PC-9 (cell line): ENCODE measurements around the gene MAU2. TPM values are rescaled to one million over a fixed set of nuclear protein-coding genes. Genes with fewer than 3 reads are reported as not detected.

Source experiments
- BruUV-seq: library from RNA; stranded (reverse); fragments of 400-500 nt; replicated peaks from 2 replicates; lab custom pipeline; 2021; lab: Mats Ljungman, UMichigan
- CTCF ChIA-PET: fragments of 300-600 bp; sonication (Branson Sonifier 250); formaldehyde crosslinking; loops from one replicate; lab custom pipeline; 2022; ENCODE audit warnings: antibody characterized with exemption; lab: Charles Lee
- POLR2A ChIA-PET: fragments of 300-600 bp; sonication (Branson Sonifier 250); formaldehyde crosslinking; loops from one replicate; lab custom pipeline; 2022; ENCODE audit warnings: antibody characterized with exemption; ENCODE audit not compliant: unreplicated experiment; lab: Charles Lee
- DNase-seq, 2 experiments: peaks; one replicate each; pipeline versions ENCODE4 v3.0.0 to v3.0.0-alpha.2; 2015 to 2022; ENCODE audit warnings: mixed read lengths in 1 of 2
- H2AFZ ChIP-seq: fragments of 200-600 bp; sonication (generic); 2 replicates; pipeline ENCODE4 v1.8.1; 2017; ENCODE audit warnings: antibody characterized with exemption
- H3F3A ChIP-seq: fragments of 200-600 bp; sonication (generic); 2 replicates; pipeline ENCODE4 v1.8.1; 2017; ENCODE audit warnings: antibody characterized with exemption, mild to moderate bottlenecking, low read depth; ENCODE audit not compliant: insufficient read depth
- H3K27ac ChIP-seq: fragments of 200-600 bp; sonication (generic); 2 replicates; pipeline ENCODE4 v1.6.1; 2016; ENCODE audit warnings: mixed run types
- H3K27me3 ChIP-seq: fragments of 200-600 bp; sonication (generic); 2 replicates; pipeline ENCODE4 v1.6.1; 2016; ENCODE audit warnings: low read depth, mixed run types; ENCODE audit not compliant: insufficient read depth
- H3K36me3 ChIP-seq: fragments of 200-600 bp; sonication (generic); 2 replicates; pipeline ENCODE4 v1.6.1; 2016; ENCODE audit warnings: low read depth, mixed run types
- H3K4me1 ChIP-seq: fragments of 200-600 bp; sonication (generic); replicated peaks from 2 replicates; pipeline ENCODE4 v1.6.1; 2016; ENCODE audit warnings: mixed run types; ENCODE audit not compliant: insufficient read depth
- H3K4me2 ChIP-seq: fragments of 200-600 bp; sonication (generic); 2 replicates; pipeline ENCODE4 v1.6.1; 2017; ENCODE audit warnings: mixed run types
- H3K4me3 ChIP-seq: fragments of 200-600 bp; sonication (generic); 2 replicates; pipeline ENCODE4 v1.6.1; 2016; ENCODE audit warnings: mixed run types
- H3K79me2 ChIP-seq: fragments of 200-600 bp; sonication (generic); 2 replicates; pipeline ENCODE4 v1.6.1; 2017; ENCODE audit warnings: low read depth, mixed run types
- H3K9me2 ChIP-seq: fragments of 200-600 bp; sonication (generic); 2 replicates; pipeline ENCODE4 v1.8.1; 2017; ENCODE audit warnings: mild to moderate bottlenecking; ENCODE audit not compliant: insufficient read depth
- H3K9me3 ChIP-seq: fragments of 200-600 bp; sonication (generic); 2 replicates; pipeline ENCODE4 v1.8.1; 2016; ENCODE audit warnings: low read depth; ENCODE audit not compliant: insufficient read depth
- H4K20me1 ChIP-seq: fragments of 200-600 bp; sonication (generic); 2 replicates; pipeline ENCODE4 v1.8.1; 2017; ENCODE audit not compliant: insufficient read depth
- CTCF ChIP-seq: fragments of 200-600 bp; sonication (generic); conservative IDR thresholded peaks from 2 replicates; pipeline ENCODE4 v1.6.1; 2017; ENCODE audit warnings: mixed run types, antibody characterized with exemption, mild to moderate bottlenecking, moderate library complexity
- EZH2 ChIP-seq: fragments of 200-600 bp; sonication (generic); IDR thresholded peaks from 2 replicates; pipeline ENCODE4 v1.8.0; 2017; ENCODE audit warnings: antibody characterized with exemption, low read depth
- intact Hi-C: fragments of 100-400 bp; cut with micrococcal nuclease; formaldehyde crosslinking; loops from one replicate; pipeline ENCODE4 v1.10.0; 2022; ENCODE audit not compliant: unreplicated experiment
- total RNA-seq: library from RNA; stranded (reverse); gene quantifications from 2 replicates; pipeline ENCODE4 v1.2.3, GENCODE V29; 2021

The MAU2 gene
- total RNA-seq, 1 experiment from 2014 or later = 46.1 TPM

DNA sequence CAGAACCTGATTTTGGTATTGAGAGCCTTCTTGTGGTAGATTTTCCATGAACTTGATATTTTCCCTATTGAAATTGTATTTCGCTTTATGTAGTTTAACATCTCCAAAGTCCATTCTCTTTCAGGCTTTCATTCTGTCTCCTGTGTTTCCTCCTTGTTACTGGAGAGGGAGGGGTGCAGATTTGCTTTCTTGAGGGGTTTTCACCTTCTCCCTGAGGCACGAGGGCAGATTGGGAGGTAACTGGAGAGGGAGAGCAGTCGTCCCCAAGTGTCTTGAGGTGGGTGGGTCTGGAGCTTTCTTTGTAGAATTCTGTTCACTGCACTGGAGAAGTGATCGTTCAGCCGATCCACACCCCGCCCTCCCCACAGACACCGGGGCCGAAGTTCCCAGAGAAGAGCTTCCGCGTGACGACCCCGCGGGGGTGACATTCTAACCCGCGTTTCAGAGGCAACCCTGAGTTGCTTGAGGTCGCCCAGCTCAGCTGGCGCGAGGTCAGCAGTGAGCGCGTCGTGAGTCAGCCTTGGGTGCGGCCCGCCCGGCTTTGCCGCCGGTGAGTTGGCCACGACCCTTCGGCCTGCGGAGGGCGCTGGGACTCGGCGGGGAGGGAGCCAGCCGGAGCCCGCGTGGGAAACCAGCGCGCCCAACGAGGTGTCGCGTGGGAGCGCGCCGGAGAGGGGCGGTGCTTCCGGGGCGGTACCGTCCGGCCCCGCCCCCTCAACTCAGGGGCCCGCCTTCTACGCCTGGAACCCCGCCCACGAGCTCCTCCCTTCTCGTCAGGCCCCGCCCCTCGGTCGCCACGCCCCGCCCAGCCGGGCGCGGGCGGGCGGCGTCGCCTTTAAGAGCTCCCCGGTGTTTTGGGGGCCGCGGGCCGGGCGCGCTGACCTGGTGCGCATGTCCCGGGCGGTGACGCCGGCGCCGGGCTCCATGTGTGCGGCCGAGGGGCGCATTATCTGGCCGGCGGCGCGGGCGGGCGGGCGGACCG is 84.5 kb downstream of the MAU2 start, which contains the start of gene GATAD2A:
Gene GATAD2A, plus strand, starts transcription at position 797 of the 982 bp plus-strand sequence. CDS start 59,671 bp downstream, outside the sequence.
- H3K4me2 ChIP-seq = peak within 1 kb of the TSS; percentile 95
- DNase-seq = peak; percentile 87 to 93
- intact Hi-C loops = loop anchor here (1.0 kb wide), 2 partner anchors 20 to 40 kb away; no protein-coding TSS in a partner anchor
- H3K27ac ChIP-seq = peak within 1 kb of the TSS; percentile 82
- H3K9me2 ChIP-seq = no peaks in the 10 kb centered on the region
- peaks cover 42% of the 10 kb centered on the region for H4K20me1 ChIP-seq
- H3F3A ChIP-seq = peaks cover 79% of the 10 kb centered on the region
- no peaks in the 10 kb centered on the region for H3K36me3 ChIP-seq
- POLR2A ChIA-PET = interaction anchor here (0.5 to 2.1 kb wide), 6 partner anchors 9 to 372 kb away, joined by 3 to 15 read pairs (median 4); no protein-coding TSS in a partner anchor
- BruUV-seq = TSS peak; percentile 85
- H3K9me3 ChIP-seq = no peaks in the 10 kb centered on the region
- TF ChIP-seq CTCF (no peak; the same call in 1 of the 2 replicates), EZH2 (no peak)
- peaks cover 63% of the 10 kb centered on the region for H3K4me1 ChIP-seq
- H3K4me3 ChIP-seq = peak within 1 kb of the TSS; percentile 92
- no peaks in the 10 kb centered on the region for H3K27me3 ChIP-seq
- H3K79me2 ChIP-seq = peaks cover 79% of the 10 kb centered on the region
- H2AFZ ChIP-seq = peak within 1 kb of the TSS; percentile 72; the same call in 1 of the 2 replicates
- CTCF ChIA-PET = interaction anchor here (0.6 to 1.5 kb wide), 7 partner anchors 27 to 197 kb away, joined by 3 to 13 read pairs (median 4); no protein-coding TSS in a partner anchor

DNA sequence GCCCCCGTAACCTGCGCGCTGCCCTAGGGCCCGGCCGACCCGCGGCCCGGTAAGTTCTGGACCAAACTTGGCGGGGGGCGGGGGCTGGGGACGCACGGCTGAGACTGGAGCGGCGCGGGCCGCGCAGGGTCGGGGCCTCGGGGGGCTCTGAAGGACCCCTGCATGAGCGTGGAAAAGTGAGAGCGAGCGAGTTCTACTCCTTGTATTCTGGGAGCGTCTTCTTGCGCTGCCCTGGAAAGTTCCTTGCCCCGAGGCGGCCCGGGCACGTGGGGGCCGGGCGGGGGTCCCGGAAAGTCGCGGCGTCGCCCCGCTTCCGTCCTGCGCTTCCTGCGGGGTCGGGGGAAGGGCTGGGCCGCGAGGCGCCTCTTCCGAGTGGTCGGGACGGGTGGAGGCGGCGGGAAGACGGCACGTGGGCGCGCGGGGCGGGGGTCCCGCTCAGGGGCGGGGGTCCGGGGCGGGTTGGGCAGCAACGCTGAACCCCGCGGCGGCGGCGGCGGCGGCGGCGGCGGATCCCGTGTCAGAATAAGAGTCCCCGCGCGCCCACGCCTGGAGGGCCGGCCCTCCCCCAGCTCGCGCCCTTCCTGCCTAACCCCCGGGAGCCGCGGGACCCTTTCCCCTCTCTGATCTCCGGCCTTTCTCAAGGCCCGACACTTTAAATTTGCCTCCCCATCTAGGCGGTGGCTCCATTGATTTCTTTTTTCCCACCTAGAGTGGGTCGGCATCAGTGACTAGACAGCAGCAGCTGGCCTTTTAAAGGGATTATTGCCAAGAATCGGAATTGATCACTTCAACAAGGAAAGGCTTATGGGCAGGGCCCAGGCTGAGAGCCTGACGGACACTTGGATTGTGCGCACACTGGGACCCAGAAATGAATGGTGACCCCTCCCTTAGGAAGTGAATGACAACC is 85.6 kb downstream of the MAU2 start:
- Histone ChIP-seq H3K4me3 (peak overlapping the region; percentile 92), H3K79me2 (peaks cover 83% of the 10 kb centered on the region), H3K4me2 (peak overlapping the region; percentile 95), H3K9me3 (no peaks in the 10 kb centered on the region), H3K27ac (peak overlapping the region; percentile 41), H3K9me2 (no peaks in the 10 kb centered on the region), H3K27me3 (no peaks in the 10 kb centered on the region), H3F3A (peaks cover 74% of the 10 kb centered on the region), H3K4me1 (peaks cover 68% of the 10 kb centered on the region), H3K36me3 (no peaks in the 10 kb centered on the region), H2AFZ (peak overlapping the region; percentile 72; the same call in 1 of the 2 replicates), H4K20me1 (peaks cover 52% of the 10 kb centered on the region)
- ChIA-PET CTCF (interaction anchor here (0.6 to 1.5 kb wide), 4 partner anchors 33 to 181 kb away, joined by 3 to 5 read pairs (median 4); no protein-coding TSS in a partner anchor), POLR2A (interaction anchor here (2.1 kb wide), 1 partner anchor 29 kb away, joined by 9 read pairs; no protein-coding TSS in a partner anchor)
- no peak for TF ChIP-seq CTCF
- no peak for TF ChIP-seq EZH2
- no TSS peak for BruUV-seq
- peak; percentile 23 to 46 for DNase-seq
- intact Hi-C loops = loop anchor here (1.0 kb wide), 2 partner anchors 21 to 41 kb away; no protein-coding TSS in a partner anchor
